ENCODE data around the gene PDX1.

GRCh38 chr13:27972478-27972820 lies 52.6 kb downstream of the PDX1 start:
- TF ChIP-seq SIN3B (IDR thresholded peaks at IDR 0.05; ENCODE audit: low read length) (no peak), MTA3 (CRISPR knock-in tag; IDR thresholded peaks at IDR 0.05) (no peak), ZNF580 (CRISPR knock-in tag; IDR thresholded peaks at IDR 0.05; ENCODE audit: borderline replicate concordance, low read depth) (no peak)
